OCI-LY3 (cell line): Measurements from ENCODE around the gene BAZ2B.

ENCODE experiments used
- H2AFZ ChIP-seq: fragments of 200-600, 300-600 bp; shearing (Covaris generic); 2 replicates; pipeline ENCODE4 v1.6.0; 2014; ENCODE audit warnings: antibody characterized with exemption, low read depth, low read length
- H3K27ac ChIP-seq: fragments of 200-600, 300-600 bp; sonication (generic); 2 replicates; pipeline ENCODE4 v1.5.1; 2014; ENCODE audit warnings: mild to moderate bottlenecking, low read length, moderate library complexity, mixed read lengths
- H3K27me3 ChIP-seq: fragments of 200-600, 300-600 bp; sonication (generic); 2 replicates; pipeline ENCODE4 v1.6.1; 2014; ENCODE audit warnings: low read depth, low read length, mixed read lengths
- H3K36me3 ChIP-seq: fragments of 200-600, 300-600 bp; sonication (generic); replicated peaks from 2 replicates; pipeline ENCODE3; 2014; ENCODE audit warnings: low read depth, low read length, mixed read lengths
- H3K4me1 ChIP-seq: fragments of 300-600, 200-600 bp; sonication (generic); 2 replicates; pipeline ENCODE4 v1.6.1; 2014; ENCODE audit warnings: low read length, mixed read lengths
- H3K4me2 ChIP-seq: fragments of 200-600, 300-600 bp; sonication (generic); 2 replicates; pipeline ENCODE4 v1.6.1; 2014; ENCODE audit warnings: low read length, mixed read lengths
- H3K4me3 ChIP-seq: fragments of 300-600, 200-600 bp; sonication (generic); 2 replicates; pipeline ENCODE4 v1.5.1; 2014; ENCODE audit warnings: antibody characterized with exemption, mild to moderate bottlenecking, low read length, moderate library complexity
- H3K79me2 ChIP-seq: fragments of 300-600, 200-600 bp; shearing (Covaris generic); 2 replicates; pipeline ENCODE4 v1.6.1; 2014; ENCODE audit warnings: mild to moderate bottlenecking, low read length, mixed read lengths
- H3K9ac ChIP-seq: fragments of 300-600, 200-600 bp; shearing (Covaris generic); 2 replicates; pipeline ENCODE4 v1.6.0; 2014; ENCODE audit warnings: mild to moderate bottlenecking, low read length, moderate library complexity
- H3K9me3 ChIP-seq: fragments of 200-600, 300-600 bp; shearing (Covaris generic); 2 replicates; pipeline ENCODE4 v1.6.1; 2014; ENCODE audit warnings: low read length, mixed read lengths; ENCODE audit not compliant: insufficient read depth
- H4K20me1 ChIP-seq: fragments of 200-600, 300-600 bp; sonication (generic); 2 replicates; pipeline ENCODE4 v1.6.1; 2016; ENCODE audit warnings: low read length, mixed read lengths; ENCODE audit not compliant: insufficient read depth
- EZH2phosphoT487 ChIP-seq: fragments of 200-600 bp; shearing (Covaris generic); IDR thresholded peaks from 2 replicates; pipeline ENCODE4 v1.6.1; 2018; ENCODE audit warnings: antibody characterized with exemption, mixed run types, low read depth
- TF ChIP-seq, protein P1 (sequence below): fragments of 200-600, 300-600 bp; sonication (generic); IDR thresholded peaks from 2 replicates; pipeline ENCODE4 v1.5.1; 2014; ENCODE audit warnings: antibody characterized with exemption, low read length, low read depth

The BAZ2B gene

DNA sequence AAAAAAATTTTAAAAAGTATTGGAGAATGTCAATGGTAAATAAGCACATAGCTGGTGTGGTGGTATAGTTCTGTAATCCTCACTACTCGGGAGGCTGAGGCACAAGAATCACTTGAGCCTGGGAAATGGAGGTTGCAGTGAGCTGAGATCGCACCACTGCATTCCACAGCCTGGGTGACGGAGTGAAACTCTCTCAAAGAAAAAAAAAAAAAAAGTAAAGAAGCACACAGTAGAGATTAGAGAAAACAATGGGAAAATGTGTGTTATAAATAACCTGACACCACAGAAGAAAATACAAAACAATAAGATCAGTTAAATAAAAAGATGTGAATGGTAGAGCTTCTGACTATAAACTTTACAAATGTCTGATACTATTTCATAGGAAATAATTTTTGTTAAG lies 166.2 kb downstream of the BAZ2B start:
- Histone ChIP-seq H2AFZ (no peak overlapping the region), H4K20me1 (no peaks in the 10 kb centered on the region), H3K9ac (no peak overlapping the region), H3K9me3 (no peaks in the 10 kb centered on the region), H3K36me3 (no peaks in the 10 kb centered on the region), H3K4me3 (no peak overlapping the region), H3K79me2 (no peaks in the 10 kb centered on the region), H3K4me2 (no peak overlapping the region), H3K27ac (no peak overlapping the region), H3K27me3 (no peaks in the 10 kb centered on the region), H3K4me1 (no peaks in the 10 kb centered on the region)
- no peak for TF ChIP-seq EZH2phosphoT487
- TF ChIP-seq, protein P1, sequence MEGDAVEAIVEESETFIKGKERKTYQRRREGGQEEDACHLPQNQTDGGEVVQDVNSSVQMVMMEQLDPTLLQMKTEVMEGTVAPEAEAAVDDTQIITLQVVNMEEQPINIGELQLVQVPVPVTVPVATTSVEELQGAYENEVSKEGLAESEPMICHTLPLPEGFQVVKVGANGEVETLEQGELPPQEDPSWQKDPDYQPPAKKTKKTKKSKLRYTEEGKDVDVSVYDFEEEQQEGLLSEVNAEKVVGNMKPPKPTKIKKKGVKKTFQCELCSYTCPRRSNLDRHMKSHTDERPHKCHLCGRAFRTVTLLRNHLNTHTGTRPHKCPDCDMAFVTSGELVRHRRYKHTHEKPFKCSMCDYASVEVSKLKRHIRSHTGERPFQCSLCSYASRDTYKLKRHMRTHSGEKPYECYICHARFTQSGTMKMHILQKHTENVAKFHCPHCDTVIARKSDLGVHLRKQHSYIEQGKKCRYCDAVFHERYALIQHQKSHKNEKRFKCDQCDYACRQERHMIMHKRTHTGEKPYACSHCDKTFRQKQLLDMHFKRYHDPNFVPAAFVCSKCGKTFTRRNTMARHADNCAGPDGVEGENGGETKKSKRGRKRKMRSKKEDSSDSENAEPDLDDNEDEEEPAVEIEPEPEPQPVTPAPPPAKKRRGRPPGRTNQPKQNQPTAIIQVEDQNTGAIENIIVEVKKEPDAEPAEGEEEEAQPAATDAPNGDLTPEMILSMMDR: no peak

DNA sequence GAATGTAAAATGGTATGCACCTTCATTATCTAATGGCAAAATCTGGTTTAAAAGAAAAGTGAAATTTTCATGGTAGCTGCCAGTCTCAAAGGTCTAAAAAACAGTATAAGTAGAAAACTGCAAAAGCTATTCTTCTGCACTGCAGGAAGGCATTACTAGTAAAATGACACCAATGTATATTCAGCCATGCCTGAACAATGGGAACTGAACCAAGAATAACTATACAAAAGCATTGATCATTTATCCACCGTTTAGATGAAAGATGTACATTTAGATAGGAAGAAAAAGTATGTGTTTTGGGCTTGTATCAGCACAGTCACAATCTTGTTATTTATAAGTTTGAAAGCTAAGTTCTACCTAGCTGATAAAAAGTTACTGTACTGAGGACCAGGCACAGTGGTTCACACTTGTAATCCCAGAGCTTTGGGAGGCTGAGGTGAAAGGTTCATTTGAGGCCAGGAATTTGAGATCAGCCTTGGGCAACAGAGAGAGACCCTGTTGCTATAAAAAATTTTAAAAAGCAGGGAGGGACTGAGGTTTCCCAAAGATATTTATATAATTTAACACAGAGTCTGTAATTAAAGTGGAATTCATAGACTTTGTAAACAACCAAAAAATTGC lies 166.7 kb downstream of the BAZ2B start:
- Histone ChIP-seq H3K9ac (no peak overlapping the region), H3K27me3 (no peaks in the 10 kb centered on the region), H3K4me3 (no peak overlapping the region), H3K27ac (no peak overlapping the region), H3K79me2 (no peaks in the 10 kb centered on the region), H3K4me2 (no peak overlapping the region), H3K9me3 (no peaks in the 10 kb centered on the region), H3K36me3 (no peaks in the 10 kb centered on the region), H4K20me1 (no peaks in the 10 kb centered on the region), H2AFZ (no peak overlapping the region), H3K4me1 (no peaks in the 10 kb centered on the region)
- TF ChIP-seq EZH2phosphoT487: no peak
- TF ChIP-seq, protein P1: no peak

DNA sequence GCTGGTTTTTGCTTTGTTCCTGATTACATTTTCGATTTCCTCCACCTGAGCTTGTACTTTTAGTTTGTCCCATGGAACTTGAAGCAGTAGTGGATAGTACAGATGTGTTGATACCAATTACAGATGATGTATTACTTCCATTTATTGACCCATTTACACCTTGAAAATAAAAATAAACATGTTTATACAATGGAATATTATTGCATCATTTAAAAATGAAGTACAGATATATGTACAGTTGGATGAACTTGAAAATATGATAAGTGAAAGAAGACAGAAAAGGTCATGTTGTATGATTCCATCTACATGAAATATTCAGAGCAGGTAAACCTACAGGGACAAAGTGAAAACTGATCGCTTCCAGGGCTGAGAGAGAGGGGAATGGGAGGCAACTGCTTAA lies 169.5 kb downstream of the BAZ2B start:
- Histone ChIP-seq H3K9me3 (no peaks in the 10 kb centered on the region), H3K9ac (no peak overlapping the region), H3K27ac (no peak overlapping the region), H3K36me3 (no peaks in the 10 kb centered on the region), H4K20me1 (no peaks in the 10 kb centered on the region), H3K4me1 (no peaks in the 10 kb centered on the region), H3K4me2 (no peak overlapping the region), H3K4me3 (no peak overlapping the region), H2AFZ (no peak overlapping the region), H3K79me2 (no peaks in the 10 kb centered on the region), H3K27me3 (no peaks in the 10 kb centered on the region)
- TF ChIP-seq, protein P1: no peak
- no peak for TF ChIP-seq EZH2phosphoT487

DNA sequence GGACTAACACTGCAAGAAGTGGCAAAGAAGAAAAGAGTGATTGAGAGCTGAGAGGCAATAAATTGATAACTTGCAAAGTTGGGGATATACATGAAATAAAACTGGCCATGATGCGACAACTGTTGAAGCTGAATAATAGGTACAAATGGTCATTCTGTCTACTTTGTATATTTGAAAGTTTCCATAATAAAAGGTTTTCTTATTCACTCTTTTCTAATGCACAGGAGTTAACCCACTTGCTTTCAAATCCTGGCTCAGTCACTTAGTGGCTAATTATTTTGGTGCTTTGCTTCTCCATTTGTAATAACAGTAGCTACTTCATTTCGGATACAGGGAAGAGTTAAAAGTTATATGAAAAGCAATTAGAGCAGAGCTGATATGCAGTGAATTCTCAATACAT lies 170.1 kb downstream of the BAZ2B start:
- no peak overlapping the region for H3K9ac ChIP-seq
- no peaks in the 10 kb centered on the region for H3K36me3 ChIP-seq
- no peaks in the 10 kb centered on the region for H3K4me1 ChIP-seq
- H3K9me3 ChIP-seq: no peaks in the 10 kb centered on the region
- H3K27ac ChIP-seq: no peak overlapping the region
- TF ChIP-seq EZH2phosphoT487: no peak
- TF ChIP-seq, protein P1: no peak
- no peaks in the 10 kb centered on the region for H3K79me2 ChIP-seq
- no peaks in the 10 kb centered on the region for H4K20me1 ChIP-seq
- H3K4me2 ChIP-seq: no peak overlapping the region
- H3K27me3 ChIP-seq: no peaks in the 10 kb centered on the region
- no peak overlapping the region for H2AFZ ChIP-seq
- no peak overlapping the region for H3K4me3 ChIP-seq
